ENCODE results near the gene ALKBH1. TPM values are rescaled to one million over a fixed set of nuclear protein-coding genes. Genes with fewer than 3 reads are reported as not detected.

The ALKBH1 gene
- total and polyA plus RNA-seq, 8 donors = 5.7 to 21.6 (median 10.2) TPM; not detected in 1

- peaks cover 24 to 91% (median 76%) of the 10 kb centered on the region in 4 donors for H3K36me3 ChIP-seq
- TF ChIP-seq CTCF (IDR thresholded peaks at IDR 0.05) (no peak), POLR2A (IDR thresholded peaks at IDR 0.05) (no peak), POLR2AphosphoS5 (IDR thresholded peaks at IDR 0.05) (no peak), EP300 (IDR thresholded peaks at IDR 0.05) (no peak)
- no peak overlapping the region for H3K4me3 ChIP-seq
- H3K9me3 ChIP-seq = no peaks in the 10 kb centered on the region
- WGBS, 5 donors = 37 to 49% (median 47%) methylated on average over 4 of the region's 4 CpGs
- no peak overlapping the region for H3K27ac ChIP-seq
- H3K4me1 ChIP-seq = peaks cover 6 to 31% (median 20%) of the 10 kb centered on the region in 4 donors
- no peaks in the 10 kb centered on the region for H3K27me3 ChIP-seq
- no peak for DNase-seq
- intact Hi-C loops (cut with DNase I; ENCODE audit: low total_unique reads) = no loop called here
Measured at GRCh38 chr14:77746064-77746702, 38.4 kb upstream of the ALKBH1 start.

- Histone ChIP-seq H3K4me1 (peaks cover 18 to 47% (median 32%) of the 10 kb centered on the region in 4 donors), H3K27me3 (no peaks in the 10 kb centered on the region), H3K27ac (no peak overlapping the region), H3K36me3 (peaks cover 18 to 80% (median 66%) of the 10 kb centered on the region in 4 donors), H3K9me3 (no peaks in the 10 kb centered on the region), H3K4me3 (no peak overlapping the region)
- DNase-seq = no peak
- intact Hi-C loops (cut with DNase I; ENCODE audit: low total_unique reads) = no loop called here
- TF ChIP-seq POLR2A (IDR thresholded peaks at IDR 0.05) (no peak), POLR2AphosphoS5 (IDR thresholded peaks at IDR 0.05) (no peak), EP300 (IDR thresholded peaks at IDR 0.05) (no peak), CTCF (IDR thresholded peaks at IDR 0.05) (no peak)
- 66 to 76% (median 69%) methylated on average over 2 of the region's 2 CpGs for WGBS, 5 donors
Measured at GRCh38 chr14:77741438-77741837, 33.6 kb upstream of the ALKBH1 start.

- Histone ChIP-seq H3K27me3 (no peaks in the 10 kb centered on the region), H3K4me1 (peaks cover 12 to 26% (median 16%) of the 10 kb centered on the region in 4 donors), H3K9me3 (no peaks in the 10 kb centered on the region), H3K36me3 (peaks cover 41 to 85% (median 72%) of the 10 kb centered on the region in 4 donors), H3K27ac (peak overlapping the region in 3 of 5 donors; percentile 3 to 73 (median 49)), H3K4me3 (no peak overlapping the region)
- no peak for TF ChIP-seq CTCF (IDR thresholded peaks at IDR 0.05)
- TF ChIP-seq EP300 (IDR thresholded peaks at IDR 0.05) = no peak
- TF ChIP-seq POLR2AphosphoS5 (IDR thresholded peaks at IDR 0.05) = no peak
- TF ChIP-seq POLR2A (IDR thresholded peaks at IDR 0.05) = no peak
- WGBS, 5 donors = 19 to 62% (median 35%) methylated on average over 7 of the region's 7 CpGs
- intact Hi-C loops (cut with DNase I; ENCODE audit: low total_unique reads) = no loop called here
- DNase-seq = peak in 1 of 2 donors; percentile 43
Measured at GRCh38 chr14:77738559-77739250, 30.9 kb upstream of the ALKBH1 start.

GRCh38 chr14:77730976-77731497, 23.2 kb upstream of the ALKBH1 start:
- Histone ChIP-seq H3K36me3 (peaks cover 68 to 100% (median 100%) of the 10 kb centered on the region in 4 donors), H3K27me3 (no peaks in the 10 kb centered on the region), H3K4me3 (no peak overlapping the region), H3K4me1 (peaks cover 0 to 5% (median 0%) of the 10 kb centered on the region in 4 donors), H3K9me3 (no peaks in the 10 kb centered on the region), H3K27ac (no peak overlapping the region)
- DNase-seq = no peak
- intact Hi-C loops (cut with DNase I; ENCODE audit: low total_unique reads) = no loop called here
- TF ChIP-seq EP300 (IDR thresholded peaks at IDR 0.05) (no peak), CTCF (IDR thresholded peaks at IDR 0.05) (no peak), POLR2AphosphoS5 (IDR thresholded peaks at IDR 0.05) (no peak), POLR2A (IDR thresholded peaks at IDR 0.05) (no peak)
- WGBS, 5 donors = 67 to 83% (median 71%) methylated on average over 3 of the region's 3 CpGs
